Endodermal cell (in vitro differentiated cells): ENCODE measurements around the gene MID1. TPM values are rescaled to one million over a fixed set of nuclear protein-coding genes. Genes with fewer than 3 reads are reported as not detected.

Source experiments
- DNase-seq: peaks from one replicate; pipeline ENCODE4 v3.0.0-alpha.2; 2017
- H3K27ac ChIP-seq: 2 replicates; pipeline ENCODE4 v1.5.1; 2013; ENCODE audit warnings: mild to moderate bottlenecking, low read depth, low read length, moderate library complexity
- H3K27me3 ChIP-seq: 2 replicates; pipeline ENCODE4 v1.6.1; 2013; ENCODE audit warnings: mild to moderate bottlenecking, low read length, moderate library complexity; ENCODE audit not compliant: insufficient read depth, control insufficient read depth, poor library complexity, severe bottlenecking
- H3K36me3 ChIP-seq: 2 replicates; pipeline ENCODE4 v1.7.0; 2013; ENCODE audit warnings: mild to moderate bottlenecking, low read length, moderate library complexity; ENCODE audit not compliant: control insufficient read depth, insufficient read depth
- H3K4me1 ChIP-seq: one replicate; pipeline ENCODE4 v1.7.0; 2013; ENCODE audit warnings: low read length; ENCODE audit not compliant: control insufficient read depth, insufficient read depth
- H3K4me3 ChIP-seq: 2 replicates; pipeline ENCODE4 v1.5.1; 2013; ENCODE audit warnings: mild to moderate bottlenecking, low read length, moderate library complexity
- H3K9ac ChIP-seq: 2 replicates; pipeline ENCODE4 v1.6.1; 2013; ENCODE audit warnings: mild to moderate bottlenecking, low read length, moderate library complexity; ENCODE audit not compliant: poor library complexity, severe bottlenecking; ENCODE audit errors: extremely low read depth
- H3K9me3 ChIP-seq: 2 replicates; pipeline ENCODE4 v1.6.1; 2013; ENCODE audit warnings: mild to moderate bottlenecking, low read length, moderate library complexity; ENCODE audit not compliant: control insufficient read depth
- H3K27ac Mint-ChIP-seq: 2 replicates; pipeline ENCODE4 v1.8.0; 2020; ENCODE audit warnings: mixed read lengths
- H3K27me3 Mint-ChIP-seq: 2 replicates; pipeline ENCODE4 v1.8.0; 2021; ENCODE audit warnings: mild to moderate bottlenecking, mixed read lengths; ENCODE audit not compliant: insufficient read depth
- H3K36me3 Mint-ChIP-seq: 2 replicates; pipeline ENCODE4 v1.8.0; 2020; ENCODE audit warnings: low read depth, mixed read lengths
- H3K4me1 Mint-ChIP-seq: 2 replicates; pipeline ENCODE4 v1.8.0; 2020; ENCODE audit warnings: mixed read lengths
- H3K4me3 Mint-ChIP-seq: 2 replicates; pipeline ENCODE4 v1.8.0; 2020; ENCODE audit warnings: mild to moderate bottlenecking, moderate library complexity, mixed read lengths
- H3K9me3 Mint-ChIP-seq: 2 replicates; pipeline ENCODE4 v1.8.0; 2020; ENCODE audit warnings: mild to moderate bottlenecking, mixed read lengths
- WGBS, 2 experiments: methylation state at CpG; one replicate each; pipeline versions ENCODE4 v1.1.5 to v1.1.7; 2013; ENCODE audit warnings: missing lambda C conversion rate in 2 of 2, mixed read lengths in 1 of 2; ENCODE audit not compliant: insufficient coverage in 1 of 2, insufficient read length in 1 of 2; 5-methylcytosine and 5-hydroxymethylcytosine counted together
- total RNA-seq, 2 donors: library from RNA; stranded (reverse); fragmentation: NEBNext Ultra II Directional in 1 of 2; extraction: Animal tissue kit (Norgen Biotek cat#: 25700) in 1 of 2; gene quantifications; 2 replicates in 1 of 2; 3 replicates in 1 of 2; pipeline ENCODE4 v1.2.1, GENCODE V29; 2021
- TF ChIP-seq, protein P1 (sequence below): fragments of 200-600 bp; sonication (generic); conservative IDR thresholded peaks from 2 replicates; pipeline ENCODE4 v1.5.0; 2021; ENCODE audit warnings: antibody characterized with exemption, mild to moderate bottlenecking

Gene MID1
- total RNA-seq, 2 donors from 2014 or later: 23.5 to 24.9 TPM

DNA sequence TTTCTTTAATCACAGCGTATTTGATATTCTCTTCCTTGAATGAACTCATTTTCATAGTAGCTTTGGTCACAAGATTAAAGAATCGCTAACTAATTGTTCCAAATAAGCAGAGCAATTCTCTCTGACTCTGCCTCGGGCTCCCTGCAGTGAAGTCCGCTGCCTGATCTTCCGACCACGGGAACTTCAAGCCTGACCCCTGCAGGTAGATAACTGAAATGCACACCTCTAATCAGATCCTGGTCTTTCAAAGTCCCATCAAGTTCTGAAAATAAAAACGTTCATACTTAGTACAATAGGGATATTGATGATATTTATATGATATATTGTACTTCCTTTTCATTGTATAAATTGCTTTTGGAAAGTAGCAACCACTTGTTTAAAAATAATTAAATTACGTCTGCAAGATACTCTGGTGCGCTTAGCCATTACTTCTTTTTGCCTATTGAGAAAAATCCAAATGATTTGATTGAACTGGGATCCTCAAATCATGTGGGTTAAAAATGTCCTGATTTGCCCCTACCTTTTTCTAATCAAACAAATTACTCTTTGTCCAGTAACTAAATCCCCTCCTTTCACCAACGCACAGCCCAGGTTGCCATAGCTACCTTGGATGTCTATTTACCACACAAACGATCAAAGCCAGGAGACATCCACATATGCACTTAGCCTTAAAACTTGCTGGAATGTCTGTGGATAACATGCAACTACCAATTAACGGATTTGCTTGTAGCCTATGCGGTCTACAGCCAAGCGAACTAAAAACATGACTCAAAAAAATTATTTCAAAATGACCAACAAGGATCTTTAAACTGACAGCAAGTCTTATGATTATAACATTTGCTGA is 4.2 kb downstream of the MID1 start:
- H3K4me3 ChIP-seq: peak overlapping the region; percentile 86
- WGBS, 2 experiments: 30 to 41% methylated on average over 6 to 13 of the region's 14 CpGs
- Mint-ChIP-seq H3K4me3 (no peak overlapping the region), H3K36me3 (no peaks in the 10 kb centered on the region), H3K27ac (peak overlapping the region; percentile 42), H3K27me3 (peaks cover 10% of the 10 kb centered on the region), H3K4me1 (peaks cover 37% of the 10 kb centered on the region), H3K9me3 (peaks cover 55% of the 10 kb centered on the region)
- H3K4me1 ChIP-seq: peaks cover 6% of the 10 kb centered on the region
- H3K9ac ChIP-seq: peak overlapping the region; percentile 49
- no peaks in the 10 kb centered on the region for H3K27me3 ChIP-seq
- peak overlapping the region; percentile 58 for H3K27ac ChIP-seq
- TF ChIP-seq, protein P1, sequence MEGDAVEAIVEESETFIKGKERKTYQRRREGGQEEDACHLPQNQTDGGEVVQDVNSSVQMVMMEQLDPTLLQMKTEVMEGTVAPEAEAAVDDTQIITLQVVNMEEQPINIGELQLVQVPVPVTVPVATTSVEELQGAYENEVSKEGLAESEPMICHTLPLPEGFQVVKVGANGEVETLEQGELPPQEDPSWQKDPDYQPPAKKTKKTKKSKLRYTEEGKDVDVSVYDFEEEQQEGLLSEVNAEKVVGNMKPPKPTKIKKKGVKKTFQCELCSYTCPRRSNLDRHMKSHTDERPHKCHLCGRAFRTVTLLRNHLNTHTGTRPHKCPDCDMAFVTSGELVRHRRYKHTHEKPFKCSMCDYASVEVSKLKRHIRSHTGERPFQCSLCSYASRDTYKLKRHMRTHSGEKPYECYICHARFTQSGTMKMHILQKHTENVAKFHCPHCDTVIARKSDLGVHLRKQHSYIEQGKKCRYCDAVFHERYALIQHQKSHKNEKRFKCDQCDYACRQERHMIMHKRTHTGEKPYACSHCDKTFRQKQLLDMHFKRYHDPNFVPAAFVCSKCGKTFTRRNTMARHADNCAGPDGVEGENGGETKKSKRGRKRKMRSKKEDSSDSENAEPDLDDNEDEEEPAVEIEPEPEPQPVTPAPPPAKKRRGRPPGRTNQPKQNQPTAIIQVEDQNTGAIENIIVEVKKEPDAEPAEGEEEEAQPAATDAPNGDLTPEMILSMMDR: peak; percentile 80
- no peaks in the 10 kb centered on the region for H3K9me3 ChIP-seq
- DNase-seq: peak; percentile 77
- H3K36me3 ChIP-seq: no peaks in the 10 kb centered on the region

DNA sequence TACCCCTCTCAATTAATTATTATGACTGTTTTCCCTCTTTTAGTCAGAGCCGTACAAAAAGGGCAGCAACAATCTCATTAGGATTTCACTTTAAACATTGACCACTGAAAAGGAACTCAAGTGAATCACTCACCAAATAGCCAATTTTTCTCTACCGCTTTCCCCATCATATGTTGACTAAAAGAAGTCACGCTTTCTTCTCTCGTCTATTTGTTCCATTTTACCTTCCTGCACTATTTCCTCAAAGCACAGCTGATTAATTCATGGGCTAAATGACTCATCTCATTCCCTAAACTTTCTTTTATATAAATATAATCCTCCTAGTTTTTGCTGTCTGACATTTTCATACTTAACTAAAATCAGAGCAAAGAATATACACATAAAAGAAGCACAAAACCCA is 8.2 kb downstream of the MID1 start:
- Histone ChIP-seq H3K27ac (no peak overlapping the region), H3K4me1 (peaks cover 2% of the 10 kb centered on the region), H3K36me3 (no peaks in the 10 kb centered on the region), H3K9ac (no peak overlapping the region), H3K27me3 (no peaks in the 10 kb centered on the region), H3K4me3 (no peak overlapping the region), H3K9me3 (no peaks in the 10 kb centered on the region)
- no peak for DNase-seq
- no peak overlapping the region for H3K4me3 Mint-ChIP-seq
- H3K9me3 Mint-ChIP-seq: peaks cover 43% of the 10 kb centered on the region
- no peaks in the 10 kb centered on the region for H3K27me3 Mint-ChIP-seq
- H3K4me1 Mint-ChIP-seq: peaks cover 34% of the 10 kb centered on the region
- 65 to 85% methylated on average over 4 of the region's 4 CpGs for WGBS, 2 experiments
- H3K36me3 Mint-ChIP-seq: no peaks in the 10 kb centered on the region
- TF ChIP-seq, protein P1: no peak
- no peak overlapping the region for H3K27ac Mint-ChIP-seq

DNA sequence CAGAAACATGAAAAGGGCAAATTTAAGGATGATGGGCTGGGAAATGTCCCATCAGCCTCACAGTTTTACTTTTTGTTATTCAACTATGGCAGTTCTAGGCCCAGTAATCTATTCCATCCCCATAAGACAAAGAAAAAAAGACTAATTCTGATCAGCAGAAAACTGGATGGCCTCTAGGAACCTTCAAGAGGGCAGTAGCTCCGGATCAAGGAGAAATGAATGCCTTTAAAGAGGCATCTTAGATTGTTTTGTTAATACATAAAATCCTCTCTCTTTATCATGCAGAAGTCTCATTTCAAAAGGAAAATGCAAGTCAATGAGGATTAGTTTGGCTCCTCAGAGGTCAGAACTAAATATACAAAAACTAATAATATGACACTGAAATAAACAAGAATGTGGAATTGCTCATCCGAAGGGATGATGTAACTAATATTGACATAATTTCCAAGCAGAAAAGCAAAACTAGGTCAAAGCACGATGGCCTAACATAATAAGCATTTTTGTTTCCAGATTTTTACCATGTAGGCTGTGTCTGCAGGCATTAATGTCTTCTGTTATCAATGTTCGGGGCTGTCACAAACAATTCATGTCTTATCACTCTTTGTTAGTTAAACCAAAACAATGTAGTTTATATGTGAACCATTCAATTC is 8.8 kb downstream of the MID1 start:
- Mint-ChIP-seq H3K27me3 (no peaks in the 10 kb centered on the region), H3K4me3 (no peak overlapping the region), H3K36me3 (no peaks in the 10 kb centered on the region), H3K27ac (peak overlapping the region; percentile 26), H3K9me3 (peaks cover 44% of the 10 kb centered on the region), H3K4me1 (peaks cover 30% of the 10 kb centered on the region)
- Histone ChIP-seq H3K9me3 (no peaks in the 10 kb centered on the region), H3K36me3 (no peaks in the 10 kb centered on the region), H3K9ac (no peak overlapping the region), H3K27ac (peak overlapping the region; percentile 17), H3K4me3 (no peak overlapping the region), H3K4me1 (no peaks in the 10 kb centered on the region), H3K27me3 (no peaks in the 10 kb centered on the region)
- WGBS, 2 experiments: 0 to 48% methylated on average over 1 to 3 of the region's 4 CpGs
- TF ChIP-seq, protein P1: no peak
- DNase-seq: no peak
